Measurements from ENCODE around the gene ECT2.
"Not testable (repeated sequence)": the region's sequence is repeated elsewhere in the genome, so short reads cannot be mapped to it uniquely, and the experiment has no call there.

Gene ECT2

DNA sequence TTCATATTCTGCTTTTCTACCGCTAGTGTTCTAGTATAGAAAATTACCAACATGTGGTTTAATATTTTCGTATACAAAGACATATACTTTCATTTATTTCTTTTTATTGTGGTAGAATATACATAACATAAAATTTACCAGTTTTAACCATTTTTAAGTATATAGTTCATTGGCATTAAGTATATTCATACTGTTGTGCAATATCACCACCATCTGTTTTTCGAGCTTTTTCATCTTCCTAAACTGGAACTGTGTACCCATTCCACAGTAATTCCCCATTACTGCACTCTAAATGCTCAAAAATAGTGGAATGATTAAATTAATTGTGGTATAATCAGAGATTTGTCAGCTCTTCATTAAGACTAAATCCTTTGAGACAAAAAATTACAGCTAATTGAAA lies 62.9 kb downstream of the ECT2 start:
- DNase-seq (ENCODE audit: low read depth) = no peak

DNA sequence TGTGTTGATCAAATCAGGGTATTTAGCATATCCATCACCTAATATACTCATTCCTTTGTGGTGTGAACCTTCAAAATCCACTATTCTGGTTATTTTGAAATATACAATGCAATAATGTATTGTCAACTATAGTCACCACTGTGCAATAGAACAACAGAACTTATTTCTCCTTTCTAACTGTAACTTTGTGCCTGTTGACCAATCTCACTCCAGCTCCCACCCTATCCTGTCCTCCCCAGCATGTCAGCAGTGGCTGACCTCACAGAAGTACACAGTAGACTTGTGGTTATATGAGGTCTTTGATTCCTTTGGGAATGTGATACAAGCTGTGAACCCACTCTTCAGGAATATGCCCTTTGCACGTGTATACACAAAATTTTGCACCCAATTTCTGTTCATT lies 64.2 kb downstream of the ECT2 start:
- no peak for DNase-seq (ENCODE audit: low read depth)

DNA sequence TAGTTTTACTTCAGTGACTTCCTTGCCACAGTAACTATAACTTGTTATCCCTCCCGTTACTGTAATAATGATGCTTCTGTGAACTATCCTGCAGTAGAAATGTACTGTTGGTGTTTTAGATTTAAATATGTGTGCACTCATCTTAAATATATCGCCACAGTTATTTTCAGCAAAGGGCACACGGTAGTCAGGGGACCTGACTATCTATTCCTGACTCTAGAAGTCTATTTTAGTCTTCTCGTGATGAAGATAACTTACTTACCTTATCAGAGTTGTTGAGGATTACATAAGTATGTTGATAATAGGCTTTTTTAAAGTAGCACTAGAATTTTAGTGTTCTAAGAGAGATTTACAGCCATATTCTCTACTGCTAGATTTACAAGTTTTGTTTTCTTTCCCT lies 65.3 kb downstream of the ECT2 start:
- DNase-seq (ENCODE audit: low read depth) = no peak

- no peak for DNase-seq (ENCODE audit: low read depth)
Observed at GRCh38 chr3:172816281-172816680, 65.8 kb downstream of the ECT2 start.

GRCh38 chr3:172816968-172817367 lies 66.4 kb downstream of the ECT2 start:
- no peak for DNase-seq (ENCODE audit: low read depth)

DNA sequence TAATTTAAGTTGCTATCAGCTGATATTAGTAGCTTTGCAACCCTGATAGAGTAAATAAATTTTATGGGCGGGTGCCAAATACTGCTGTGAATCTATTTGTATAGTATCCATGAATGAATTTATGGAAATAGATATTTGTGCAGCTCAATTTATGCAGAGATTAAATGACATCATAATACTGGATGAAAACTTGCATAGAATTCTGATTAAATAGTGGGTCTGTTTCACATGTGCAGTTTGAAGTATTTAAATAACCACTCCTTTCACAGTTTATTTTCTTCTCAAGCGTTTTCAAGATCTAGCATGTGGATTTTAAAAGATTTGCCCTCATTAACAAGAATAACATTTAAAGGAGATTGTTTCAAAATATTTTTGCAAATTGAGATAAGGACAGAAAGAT lies 70.0 kb downstream of the ECT2 start:
- DNase-seq (ENCODE audit: low read depth) = no peak

DNA sequence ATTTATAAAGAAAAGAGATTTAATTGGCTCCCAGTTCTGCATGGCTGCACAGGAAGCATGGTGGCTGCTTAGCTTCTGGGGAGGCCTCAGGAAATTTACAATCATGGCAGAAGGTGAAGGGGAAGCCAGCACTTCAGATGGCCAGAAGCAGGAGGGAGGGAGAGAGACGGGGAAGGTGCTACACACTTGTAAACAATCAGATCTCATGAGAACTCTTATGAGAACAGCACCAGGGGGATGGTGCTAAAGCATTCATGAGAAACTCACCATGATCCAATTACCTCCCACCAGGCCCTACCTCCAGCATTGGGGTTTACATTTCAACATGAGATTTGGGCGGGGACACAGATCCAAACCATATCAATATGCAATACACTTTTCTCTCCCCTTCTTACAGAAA lies 73.7 kb downstream of the ECT2 start:
- DNase-seq (ENCODE audit: low read depth) = no peak

DNA sequence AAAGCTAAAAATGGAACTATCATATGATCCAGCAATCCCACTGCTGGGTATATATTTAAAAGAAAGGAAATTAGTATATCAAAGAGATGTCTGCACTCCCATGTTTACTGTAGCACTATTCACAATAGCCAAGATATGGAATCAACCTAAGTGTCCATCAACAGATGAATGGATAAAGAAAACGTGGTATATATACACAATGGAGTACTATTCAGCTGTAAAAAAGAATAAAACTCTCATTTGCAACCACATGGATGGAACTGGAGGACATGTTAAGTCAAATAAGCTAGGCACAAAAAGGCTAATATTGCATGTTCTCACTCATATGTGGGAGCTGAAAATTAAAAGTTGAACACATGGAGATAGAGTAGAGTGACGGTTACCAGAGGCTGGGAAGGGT lies 76.7 kb downstream of the ECT2 start:
- not testable (repeated sequence) for DNase-seq (ENCODE audit: low read depth)

GRCh38 chr3:172832983-172833382 lies 82.5 kb downstream of the ECT2 start:
- DNase-seq (ENCODE audit: low read depth) = no peak

DNA sequence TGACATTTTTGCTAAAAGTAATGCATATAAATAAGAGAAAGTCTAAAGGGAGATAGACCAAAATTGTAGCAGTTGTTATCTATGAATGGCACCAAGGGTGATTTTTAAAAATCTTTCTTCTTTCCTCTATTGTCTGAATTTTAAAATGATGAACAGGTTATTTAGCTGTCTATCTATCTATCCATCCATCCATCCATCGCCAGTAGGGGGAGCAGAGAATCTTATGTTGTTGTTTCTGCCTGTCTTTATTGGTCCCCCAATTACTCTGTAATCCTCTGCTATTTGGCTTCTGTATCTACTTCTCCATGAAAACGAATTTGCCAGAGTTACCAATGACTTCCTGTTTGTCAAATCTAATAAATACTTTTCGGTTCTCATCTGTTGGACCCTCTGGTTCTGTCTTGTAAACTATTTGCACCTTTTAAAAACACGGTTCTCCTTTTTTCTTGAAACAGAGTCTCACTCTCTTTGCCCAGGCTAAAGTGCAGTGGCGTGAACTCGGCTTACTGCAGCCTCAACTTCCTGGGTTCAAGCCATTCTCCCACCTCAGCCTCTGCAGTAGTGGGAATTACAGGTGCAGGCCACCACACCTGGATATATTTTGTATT lies 86.0 kb downstream of the ECT2 start:
- no peak for DNase-seq (ENCODE audit: low read depth)

GRCh38 chr3:172839679-172840078 lies 89.2 kb downstream of the ECT2 start:
- no peak for DNase-seq (ENCODE audit: low read depth)

DNA sequence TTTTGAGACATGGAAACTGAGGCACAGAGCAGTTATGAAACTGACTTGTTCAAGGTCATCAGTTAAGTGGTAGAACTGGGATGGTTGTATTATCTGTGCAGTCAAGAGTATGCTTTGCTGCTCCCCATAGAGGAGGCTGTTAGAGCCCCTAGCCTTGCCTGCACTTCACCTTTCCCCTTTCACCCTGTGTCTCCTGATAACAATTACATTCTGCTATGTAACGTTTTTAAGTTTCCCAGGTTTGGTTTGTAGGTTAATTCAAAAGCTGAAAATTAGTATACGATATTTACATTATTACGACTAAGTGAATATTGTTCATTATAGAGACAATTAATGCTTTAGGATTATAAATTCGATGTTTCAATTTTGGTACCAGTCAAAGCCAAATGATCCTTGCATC lies 89.9 kb downstream of the ECT2 start:
- no peak for DNase-seq (ENCODE audit: low read depth)

GRCh38 chr3:172840913-172841312 lies 90.4 kb downstream of the ECT2 start:
- no peak for DNase-seq (ENCODE audit: low read depth)

GRCh38 chr3:172844428-172844827 lies 93.9 kb downstream of the ECT2 start:
- DNase-seq (ENCODE audit: low read depth) = no peak

GRCh38 chr3:172846103-172846561 lies 95.6 kb downstream of the ECT2 start:
- no peak for DNase-seq (ENCODE audit: low read depth)

DNA sequence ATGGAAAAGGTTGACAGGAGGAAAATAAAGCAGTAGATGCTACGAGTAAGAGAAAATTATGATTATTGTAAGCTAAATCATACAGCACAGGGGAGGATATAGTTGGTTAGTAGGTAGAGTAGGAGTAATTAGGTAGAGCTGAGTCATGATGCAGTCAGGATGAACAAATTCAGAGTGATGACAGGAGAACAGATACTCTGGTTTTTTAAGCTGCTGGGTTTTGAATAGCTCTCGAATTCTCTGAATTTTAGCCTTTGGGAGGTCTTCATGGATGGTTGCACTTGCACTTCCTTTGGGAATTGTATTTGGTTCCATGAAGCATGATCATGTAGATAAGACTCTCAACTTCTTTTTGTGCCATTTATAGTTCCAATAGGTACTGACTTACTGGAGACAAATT lies 96.2 kb downstream of the ECT2 start:
- DNase-seq (ENCODE audit: low read depth) = no peak

DNA sequence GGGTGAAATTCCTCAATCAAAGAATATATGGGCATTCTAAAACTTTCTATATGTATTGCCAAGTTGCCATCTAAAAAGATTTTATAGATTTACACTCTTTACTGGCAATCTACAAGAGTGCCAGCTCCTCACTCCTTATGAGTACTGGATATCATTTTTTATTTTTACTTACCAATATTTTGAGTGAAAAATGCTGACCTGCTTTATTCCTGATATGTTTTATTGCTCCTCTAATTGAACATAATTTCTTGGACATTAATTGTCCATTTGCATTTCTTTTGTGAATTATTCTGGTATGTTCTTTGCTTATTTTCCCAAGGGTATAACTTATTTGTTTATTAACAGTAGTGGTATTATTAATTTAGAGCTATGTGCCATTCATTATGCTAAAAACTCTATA lies 96.8 kb downstream of the ECT2 start:
- no peak for DNase-seq (ENCODE audit: low read depth)

- no peak for DNase-seq (ENCODE audit: low read depth)
Observed at GRCh38 chr3:172848910-172849309, 98.4 kb downstream of the ECT2 start.

DNA sequence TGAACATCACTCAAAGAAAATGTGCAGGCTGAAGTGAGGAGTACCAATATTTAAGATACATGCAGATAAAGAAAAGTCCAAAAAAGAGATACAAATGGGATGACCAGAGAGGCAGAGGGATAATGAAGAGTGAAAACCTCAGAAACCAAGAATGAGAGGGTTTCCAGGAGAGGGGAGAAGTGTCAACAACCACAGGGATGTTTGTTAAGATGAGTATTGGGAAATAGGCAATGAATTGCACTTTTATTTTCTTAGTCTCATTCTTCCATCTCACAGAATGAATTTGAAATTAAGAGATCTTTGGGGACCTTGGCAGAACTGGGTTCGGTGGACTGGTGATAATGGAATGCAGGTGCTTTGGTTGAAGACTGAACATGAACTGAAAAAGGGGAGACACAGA lies 102.5 kb downstream of the ECT2 start:
- DNase-seq (ENCODE audit: low read depth) = no peak

GRCh38 chr3:172853921-172854666 lies 103.6 kb downstream of the ECT2 start:
- no peak for DNase-seq (ENCODE audit: low read depth)

GRCh38 chr3:172855037-172855436 lies 104.5 kb downstream of the ECT2 start:
- DNase-seq (ENCODE audit: low read depth) = no peak

GRCh38 chr3:172856795-172857742 lies 106.5 kb downstream of the ECT2 start:
- DNase-seq (ENCODE audit: low read depth) = no peak

DNA sequence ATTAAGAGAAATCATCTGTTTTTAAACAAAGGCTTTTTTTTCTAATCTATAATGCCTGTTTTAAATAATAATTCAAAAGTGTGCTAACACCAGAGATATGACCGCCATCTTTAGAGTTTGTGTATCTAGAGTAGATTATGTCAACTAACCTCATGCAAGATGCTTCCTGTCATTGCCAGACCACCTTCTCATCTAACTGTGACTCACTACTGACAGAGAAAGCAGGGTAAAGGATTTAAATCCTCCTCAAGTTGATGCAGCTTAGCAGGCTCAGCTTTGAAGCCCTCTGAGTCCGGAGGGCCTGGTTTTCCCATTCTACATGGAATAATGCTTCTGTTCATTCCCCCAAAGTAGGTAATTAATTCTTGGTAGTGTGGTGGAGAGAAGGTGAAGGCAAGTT lies 108.5 kb downstream of the ECT2 start:
- no peak for DNase-seq (ENCODE audit: low read depth)
